A549 (cell line): ENCODE measurements around the gene FAM107B. TPM values are rescaled to one million over a fixed set of nuclear protein-coding genes. Genes with fewer than 3 reads are reported as not detected.

Experiments
- ATAC-seq, 2 experiments: fragments of 200-7000 bp in 1 of 2; fragments of >200 bp in 1 of 2; cut with Nextera tagmentation in 1 of 2; cut with Tn5 transposase in 1 of 2; 3 replicates each; pipeline versions ENCODE4 v1.8.0 to v1.9.1; 2018 to 2020; ENCODE audit warnings: mild to moderate bottlenecking in 1 of 2, moderate library complexity in 1 of 2
- CTCF ChIA-PET: fragments of 300-600 bp; sonication (Branson Sonifier 250); formaldehyde crosslinking; extraction: SDS; loops from one replicate; lab custom pipeline; 2021; ENCODE audit warnings: antibody characterized with exemption, inconsistent platforms; lab: Yijun Ruan, JAX
- POLR2A ChIA-PET: fragments of 350-600 bp; formaldehyde crosslinking; extraction: SDS; loops from one replicate; lab custom pipeline; 2021; ENCODE audit warnings: antibody characterized with exemption, inconsistent platforms; lab: Yijun Ruan, JAX
- DNase-seq, 2 experiments: peaks; one replicate each; pipeline versions ENCODE4 v3.0.0 to v3.0.0-alpha.2; 2011 to 2016; ENCODE audit warnings: low read depth in 1 of 2, low spot score in 1 of 2
- FAIRE-seq: peaks from 2 replicates; lab custom pipeline; 2011; peaks lifted over from hg19 to GRCh38; lab: Jason Lieb, UNC
- H3K27ac ChIP-seq, 2 experiments: fragments of >200 bp; sonication (Bioruptor Twin); formaldehyde crosslinking; 3 replicates each; pipeline ENCODE4 v1.5.1; 2016 to 2017
- H3K4me1 ChIP-seq: fragments of >200 bp; sonication (Bioruptor Twin); formaldehyde crosslinking; 3 replicates; pipeline ENCODE4 v1.6.1; 2016
- H3K4me2 ChIP-seq: fragments of >200 bp; sonication (Bioruptor Twin); formaldehyde crosslinking; 3 replicates; pipeline ENCODE4 v1.6.1; 2016
- H3K4me3 ChIP-seq: fragments of >200 bp; sonication (Bioruptor Twin); formaldehyde crosslinking; 3 replicates; pipeline ENCODE4 v1.5.1; 2016
- H3K9me3 ChIP-seq: fragments of >200 bp; sonication (Bioruptor Twin); formaldehyde crosslinking; 3 replicates; pipeline ENCODE4 v1.6.1; 2016
- CBX2 ChIP-seq: fragments of 200-600 bp; sonication (generic); IDR thresholded peaks from 2 replicates; pipeline ENCODE4 v1.6.1; 2016; ENCODE audit warnings: low read depth, mild to moderate bottlenecking, borderline replicate concordance
- CHD2 ChIP-seq: fragments of 150-350 bp; IDR thresholded peaks from 2 replicates; pipeline ENCODE4 v1.6.1; 2014; ENCODE audit warnings: low read length; ENCODE audit not compliant: partially characterized antibody
- EHMT2 ChIP-seq: fragments of 200-600 bp; sonication (generic); IDR thresholded peaks from 2 replicates; pipeline ENCODE4 v1.6.1; 2016; ENCODE audit warnings: antibody characterized with exemption, low read depth, mild to moderate bottlenecking, moderate library complexity
- FOSL2 ChIP-seq, 2 experiments: fragments of 450-650 bp in 1 of 2; fragments of >200 bp in 1 of 2; sonication (Bioruptor Twin) in 1 of 2; formaldehyde crosslinking; IDR thresholded peaks; 2 replicates each; pipeline versions ENCODE4 v1.5.0 to v1.6.1; 2016 to 2020; ENCODE audit warnings: mild to moderate bottlenecking in 1 of 2, moderate library complexity in 1 of 2
- FOXS1 ChIP-seq: fragments of 250-450 bp; sonication (Bioruptor Pico); IDR thresholded peaks from 2 replicates; pipeline ENCODE4 v1.5.0; 2020; ENCODE audit warnings: mild to moderate bottlenecking, moderate library complexity
- HEYL ChIP-seq: fragments of 250-450 bp; sonication (Bioruptor Pico); IDR thresholded peaks from 2 replicates; pipeline ENCODE4 v1.8.0; 2021; ENCODE audit warnings: mild to moderate bottlenecking, moderate library complexity
- HOXB13 ChIP-seq: fragments of 250-450 bp; sonication (Bioruptor Pico); IDR thresholded peaks from 2 replicates; pipeline ENCODE4 v1.5.0; 2020; ENCODE audit warnings: low read depth, mild to moderate bottlenecking, moderate library complexity
- JUNB ChIP-seq: fragments of >200 bp; sonication (Bioruptor Twin); formaldehyde crosslinking; IDR thresholded peaks from 2 replicates; pipeline ENCODE4 v1.6.1; 2016
- MAZ ChIP-seq: fragments of 150-350 bp; IDR thresholded peaks from 2 replicates; pipeline ENCODE4 v1.6.1; 2014; ENCODE audit warnings: antibody characterized with exemption, low read depth, low read length, borderline replicate concordance
- MYC ChIP-seq: IDR thresholded peaks from 2 replicates; pipeline ENCODE4 v1.6.1; 2012; ENCODE audit warnings: mild to moderate bottlenecking, inconsistent platforms, low read length, improper control_type of control experiment, borderline replicate concordance
- NR3C1 ChIP-seq: fragments of >200 bp; sonication (Bioruptor Twin); formaldehyde crosslinking; IDR thresholded peaks from 3 replicates; pipeline ENCODE4 v1.6.1; 2017
- PHF8 ChIP-seq: fragments of 200-600 bp; sonication (generic); IDR thresholded peaks from 2 replicates; pipeline ENCODE4 v1.6.1; 2016; ENCODE audit warnings: low read depth, mild to moderate bottlenecking, antibody characterized with exemption, moderate library complexity, borderline replicate concordance
- RARB ChIP-seq: fragments of 250-450 bp; sonication (Bioruptor Pico); IDR thresholded peaks from 2 replicates; pipeline ENCODE4 v1.8.0; 2021; ENCODE audit warnings: mild to moderate bottlenecking, moderate library complexity
- RCOR1 ChIP-seq: fragments of 150-350 bp; IDR thresholded peaks from 2 replicates; pipeline ENCODE4 v1.6.1; 2014; ENCODE audit warnings: antibody characterized with exemption, low read length, low read depth
- RFX5 ChIP-seq: fragments of 450-650 bp; IDR thresholded peaks from 2 replicates; pipeline ENCODE4 v1.7.1; 2014; ENCODE audit warnings: antibody characterized with exemption, mild to moderate bottlenecking, moderate library complexity
- RNF2 ChIP-seq: fragments of 200-600 bp; sonication (generic); IDR thresholded peaks from 2 replicates; pipeline ENCODE4 v1.6.1; 2016; ENCODE audit warnings: low read depth, mild to moderate bottlenecking, antibody characterized with exemption, moderate library complexity, borderline replicate concordance
- ZFP36 ChIP-seq: fragments of 450-650 bp; IDR thresholded peaks from 2 replicates; pipeline ENCODE4 v1.6.1; 2014; ENCODE audit warnings: borderline replicate concordance; ENCODE audit not compliant: partially characterized antibody
- WGBS: methylation state at CpG from one replicate; pipeline ENCODE4 v1.1.6; 2017; ENCODE audit errors: missing lambda C conversion rate; 5-methylcytosine and 5-hydroxymethylcytosine counted together
- polyA plus RNA-seq, 4 experiments: library from polyadenylated mRNA; depleted of rRNA in 3 of 4; stranded (reverse); fragments of >200 nt; fragmentation: RNase III in 1 of 4; extraction: RNeasy Plus Mini Kit Qiagen cat#74134 plus additional on column Dnase treatment in 1 of 4; gene quantifications; 2 replicates in 3 of 4; 3 replicates in 1 of 4; pipeline ENCODE4 v1.2.3, GENCODE V29; 2011 to 2017
- TF ChIP-seq, protein P1 (sequence below): fragments of >200 bp; sonication (Bioruptor Twin); formaldehyde crosslinking; IDR thresholded peaks from 3 replicates; pipeline ENCODE4 v1.5.1; 2016
- TF ChIP-seq, protein P2 (sequence below): fragments of 150-350 bp; IDR thresholded peaks from 2 replicates; pipeline ENCODE4 v1.6.1; 2014; ENCODE audit warnings: low read depth, mild to moderate bottlenecking, low read length
- TF ChIP-seq, protein P3 (sequence below): fragments of 250-450 bp; sonication (Bioruptor Pico); IDR thresholded peaks from 2 replicates; pipeline ENCODE4 v1.5.0; 2020; ENCODE audit warnings: low read depth, mild to moderate bottlenecking, moderate library complexity

Gene FAM107B
- polyA plus RNA-seq, 2 of the 4 experiments (the other 2 are of a cell fraction) = 99.9 to 173 TPM

DNA sequence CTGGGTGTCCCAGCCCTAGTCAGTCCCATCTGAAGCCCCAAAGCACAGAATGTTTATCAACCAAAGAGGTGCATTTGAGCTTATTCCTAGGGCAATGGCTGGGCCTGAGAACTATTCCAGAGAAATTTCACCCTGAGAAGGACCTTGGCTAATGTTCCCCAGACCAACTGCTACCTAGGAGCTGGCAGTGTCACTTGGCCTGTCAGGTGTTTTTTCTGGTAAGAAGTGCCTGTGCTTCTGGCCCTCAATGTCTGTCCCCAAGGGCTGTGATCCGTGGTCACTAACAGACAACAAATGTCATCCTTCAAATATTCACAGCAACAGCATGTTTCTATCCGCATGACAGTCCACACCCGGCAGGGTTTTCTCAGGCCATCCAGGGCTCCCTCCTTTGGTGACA is 234.6 kb downstream of the FAM107B start:
- POLR2A ChIA-PET = no interaction called here
- no peak overlapping the region for H3K4me3 ChIP-seq
- no peak for FAIRE-seq

DNA sequence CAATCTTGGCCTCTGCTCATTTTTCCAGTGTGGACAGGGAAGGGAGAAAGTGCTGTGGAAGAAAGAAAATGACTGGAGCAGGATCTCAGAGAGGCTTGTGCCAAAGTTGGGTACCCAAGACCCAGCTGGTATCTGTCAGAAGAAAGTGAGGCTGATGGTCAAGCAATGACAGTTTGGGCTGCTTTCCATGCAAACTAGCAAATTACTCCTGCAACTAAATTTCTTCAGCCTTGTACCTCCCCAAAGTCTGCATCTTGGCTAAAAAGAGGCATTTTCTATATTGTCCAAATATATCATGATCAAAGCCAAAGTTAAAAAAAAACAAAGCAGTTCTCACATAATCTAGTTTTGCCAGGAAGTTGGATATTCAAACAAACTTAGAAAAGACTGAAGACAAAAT is 235.5 kb downstream of the FAM107B start:
- Histone ChIP-seq H3K4me2 (no peak overlapping the region), H3K9me3 (no peaks in the 10 kb centered on the region), H3K27ac (0 out of 6 replicates have a peak overlapping the region, but pooled peaks of 1 of the 2 experiments have one; percentile 18), H3K4me3 (no peak overlapping the region), H3K4me1 (peaks cover 39% of the 10 kb centered on the region)
- DNase-seq = no peak
- CTCF ChIA-PET = interaction anchor here (1.2 to 3.4 kb wide), 3 partner anchors 9 to 281 kb away, joined by 3 to 16 read pairs (median 11); no protein-coding TSS in a partner anchor
- POLR2A ChIA-PET = no interaction called here
- ATAC-seq = no peak
- no peak for FAIRE-seq
- TF ChIP-seq, protein P1, sequence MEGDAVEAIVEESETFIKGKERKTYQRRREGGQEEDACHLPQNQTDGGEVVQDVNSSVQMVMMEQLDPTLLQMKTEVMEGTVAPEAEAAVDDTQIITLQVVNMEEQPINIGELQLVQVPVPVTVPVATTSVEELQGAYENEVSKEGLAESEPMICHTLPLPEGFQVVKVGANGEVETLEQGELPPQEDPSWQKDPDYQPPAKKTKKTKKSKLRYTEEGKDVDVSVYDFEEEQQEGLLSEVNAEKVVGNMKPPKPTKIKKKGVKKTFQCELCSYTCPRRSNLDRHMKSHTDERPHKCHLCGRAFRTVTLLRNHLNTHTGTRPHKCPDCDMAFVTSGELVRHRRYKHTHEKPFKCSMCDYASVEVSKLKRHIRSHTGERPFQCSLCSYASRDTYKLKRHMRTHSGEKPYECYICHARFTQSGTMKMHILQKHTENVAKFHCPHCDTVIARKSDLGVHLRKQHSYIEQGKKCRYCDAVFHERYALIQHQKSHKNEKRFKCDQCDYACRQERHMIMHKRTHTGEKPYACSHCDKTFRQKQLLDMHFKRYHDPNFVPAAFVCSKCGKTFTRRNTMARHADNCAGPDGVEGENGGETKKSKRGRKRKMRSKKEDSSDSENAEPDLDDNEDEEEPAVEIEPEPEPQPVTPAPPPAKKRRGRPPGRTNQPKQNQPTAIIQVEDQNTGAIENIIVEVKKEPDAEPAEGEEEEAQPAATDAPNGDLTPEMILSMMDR = no peak
- TF ChIP-seq RFX5 = no peak
- TF ChIP-seq CHD2 = no peak
- TF ChIP-seq HEYL = no peak
- TF ChIP-seq CBX2 = no peak
- TF ChIP-seq, protein P2, sequence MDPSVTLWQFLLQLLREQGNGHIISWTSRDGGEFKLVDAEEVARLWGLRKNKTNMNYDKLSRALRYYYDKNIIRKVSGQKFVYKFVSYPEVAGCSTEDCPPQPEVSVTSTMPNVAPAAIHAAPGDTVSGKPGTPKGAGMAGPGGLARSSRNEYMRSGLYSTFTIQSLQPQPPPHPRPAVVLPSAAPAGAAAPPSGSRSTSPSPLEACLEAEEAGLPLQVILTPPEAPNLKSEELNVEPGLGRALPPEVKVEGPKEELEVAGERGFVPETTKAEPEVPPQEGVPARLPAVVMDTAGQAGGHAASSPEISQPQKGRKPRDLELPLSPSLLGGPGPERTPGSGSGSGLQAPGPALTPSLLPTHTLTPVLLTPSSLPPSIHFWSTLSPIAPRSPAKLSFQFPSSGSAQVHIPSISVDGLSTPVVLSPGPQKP = no peak
- no peak for TF ChIP-seq EHMT2
- TF ChIP-seq JUNB = no peak
- no peak for TF ChIP-seq MYC
- TF ChIP-seq ZFP36 = no peak
- TF ChIP-seq FOSL2 (IDR thresholded peaks at IDR 0.05) = no peak
- no peak for TF ChIP-seq FOSL2 (CRISPR knock-in tag; IDR thresholded peaks at IDR 0.05)
- TF ChIP-seq, protein P3, sequence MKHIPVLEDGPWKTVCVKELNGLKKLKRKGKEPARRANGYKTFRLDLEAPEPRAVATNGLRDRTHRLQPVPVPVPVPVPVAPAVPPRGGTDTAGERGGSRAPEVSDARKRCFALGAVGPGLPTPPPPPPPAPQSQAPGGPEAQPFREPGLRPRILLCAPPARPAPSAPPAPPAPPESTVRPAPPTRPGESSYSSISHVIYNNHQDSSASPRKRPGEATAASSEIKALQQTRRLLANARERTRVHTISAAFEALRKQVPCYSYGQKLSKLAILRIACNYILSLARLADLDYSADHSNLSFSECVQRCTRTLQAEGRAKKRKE = no peak
- no peak for TF ChIP-seq MAZ

More for the DNA sequence above, 234.6 kb downstream of the FAM107B start:
- CTCF ChIA-PET = interaction anchor here (0.6 to 1.6 kb wide), 3 partner anchors 9 to 283 kb away, joined by 3 to 6 read pairs (median 4); no protein-coding TSS in a partner anchor
- peak overlapping the region in 1 of 2 experiments; percentile 40; a peak in 2 of 6 replicates for H3K27ac ChIP-seq
- peaks cover 39% of the 10 kb centered on the region for H3K4me1 ChIP-seq
- H3K9me3 ChIP-seq = no peaks in the 10 kb centered on the region
- no peak for TF ChIP-seq HEYL
- no peak for TF ChIP-seq RFX5
- TF ChIP-seq FOXS1 (CRISPR knock-in tag) = no peak
- no peak for TF ChIP-seq RCOR1
- TF ChIP-seq PHF8 = no peak
- no peak for TF ChIP-seq HOXB13 (CRISPR knock-in tag)
- TF ChIP-seq NR3C1 = no peak
- no peak for TF ChIP-seq FOSL2 (IDR thresholded peaks at IDR 0.05)
- no peak for TF ChIP-seq FOSL2 (CRISPR knock-in tag; IDR thresholded peaks at IDR 0.05)
- no peak for TF ChIP-seq RNF2
- no peak for TF ChIP-seq RARB (CRISPR knock-in tag)
- no peak for DNase-seq
- no peak for ATAC-seq
- no peak overlapping the region for H3K4me2 ChIP-seq
- 85% methylated on average over 3 of the region's 3 CpGs for WGBS
